Thyroid gland (tissue), 4 donors: ENCODE results near the gene SEMA5B.

Experiments used
- POLR2A ChIP-seq, 2 donors: fragments of 450-650 bp; IDR thresholded peaks; one replicate each; pipeline ENCODE4 v1.6.1; 2017; ENCODE audit warnings: antibody characterized with exemption in 2 of 2, mild to moderate bottlenecking in 2 of 2, moderate library complexity in 1 of 2
- TF ChIP-seq, protein P1 (sequence below), 6 experiments: fragments of 200-600 bp in 3 of 6; fragments of 450-650 bp in 3 of 6; sonication (generic) in 3 of 6; IDR thresholded peaks; one replicate each; pipeline ENCODE4 v1.5.1; 2016 to 2019; ENCODE audit warnings: antibody characterized with exemption in 6 of 6, mild to moderate bottlenecking in 2 of 6, inconsistent platforms in 1 of 6, moderate library complexity in 1 of 6

DNA sequence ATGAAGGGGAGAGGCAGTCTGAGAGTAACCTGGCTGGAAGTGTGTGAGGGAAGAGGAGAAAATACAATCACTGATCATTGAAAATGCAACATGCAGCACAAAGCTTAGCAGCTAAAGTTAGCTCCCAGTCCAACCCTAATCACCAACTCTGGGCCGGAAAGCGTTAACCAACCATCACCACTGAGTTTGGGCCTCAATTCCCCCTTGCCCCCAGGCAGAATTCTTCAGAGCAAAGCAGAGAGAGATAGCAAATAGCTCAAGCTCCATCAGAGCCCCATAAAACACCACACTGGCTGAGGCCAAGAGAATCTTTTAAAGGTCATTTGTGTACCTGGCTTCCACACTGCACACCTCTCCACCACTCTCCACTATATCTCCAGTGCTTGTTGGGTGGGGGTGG lies 23.1 kb upstream of the SEMA5B start:
- TF ChIP-seq POLR2A (IDR thresholded peaks at IDR 0.05): no peak
- TF ChIP-seq, protein P1, sequence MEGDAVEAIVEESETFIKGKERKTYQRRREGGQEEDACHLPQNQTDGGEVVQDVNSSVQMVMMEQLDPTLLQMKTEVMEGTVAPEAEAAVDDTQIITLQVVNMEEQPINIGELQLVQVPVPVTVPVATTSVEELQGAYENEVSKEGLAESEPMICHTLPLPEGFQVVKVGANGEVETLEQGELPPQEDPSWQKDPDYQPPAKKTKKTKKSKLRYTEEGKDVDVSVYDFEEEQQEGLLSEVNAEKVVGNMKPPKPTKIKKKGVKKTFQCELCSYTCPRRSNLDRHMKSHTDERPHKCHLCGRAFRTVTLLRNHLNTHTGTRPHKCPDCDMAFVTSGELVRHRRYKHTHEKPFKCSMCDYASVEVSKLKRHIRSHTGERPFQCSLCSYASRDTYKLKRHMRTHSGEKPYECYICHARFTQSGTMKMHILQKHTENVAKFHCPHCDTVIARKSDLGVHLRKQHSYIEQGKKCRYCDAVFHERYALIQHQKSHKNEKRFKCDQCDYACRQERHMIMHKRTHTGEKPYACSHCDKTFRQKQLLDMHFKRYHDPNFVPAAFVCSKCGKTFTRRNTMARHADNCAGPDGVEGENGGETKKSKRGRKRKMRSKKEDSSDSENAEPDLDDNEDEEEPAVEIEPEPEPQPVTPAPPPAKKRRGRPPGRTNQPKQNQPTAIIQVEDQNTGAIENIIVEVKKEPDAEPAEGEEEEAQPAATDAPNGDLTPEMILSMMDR (IDR thresholded peaks at IDR 0.05): no peak
